GM12865 (cell line): ENCODE results near the gene ANKRD39.
"Not testable (repeated sequence)": the region's sequence is repeated elsewhere in the genome, so short reads cannot be mapped to it uniquely, and the experiment has no call there.

Source experiments
- DNase-seq: peaks from one replicate; pipeline ENCODE4 v3.0.0; 2010; ENCODE audit warnings: low read depth
- H3K4me3 ChIP-seq: 2 replicates; pipeline ENCODE4 v1.5.1; 2011; ENCODE audit warnings: mild to moderate bottlenecking, low read depth, low read length, control low read depth
- TF ChIP-seq, protein P1 (sequence below): IDR thresholded peaks from 2 replicates; pipeline ENCODE4 v1.5.1; 2011; ENCODE audit warnings: low read length, control low read depth, low read depth, inconsistent platforms; ENCODE audit not compliant: insufficient read depth; ENCODE audit errors: missing control alignments

ANKRD39 gene

DNA sequence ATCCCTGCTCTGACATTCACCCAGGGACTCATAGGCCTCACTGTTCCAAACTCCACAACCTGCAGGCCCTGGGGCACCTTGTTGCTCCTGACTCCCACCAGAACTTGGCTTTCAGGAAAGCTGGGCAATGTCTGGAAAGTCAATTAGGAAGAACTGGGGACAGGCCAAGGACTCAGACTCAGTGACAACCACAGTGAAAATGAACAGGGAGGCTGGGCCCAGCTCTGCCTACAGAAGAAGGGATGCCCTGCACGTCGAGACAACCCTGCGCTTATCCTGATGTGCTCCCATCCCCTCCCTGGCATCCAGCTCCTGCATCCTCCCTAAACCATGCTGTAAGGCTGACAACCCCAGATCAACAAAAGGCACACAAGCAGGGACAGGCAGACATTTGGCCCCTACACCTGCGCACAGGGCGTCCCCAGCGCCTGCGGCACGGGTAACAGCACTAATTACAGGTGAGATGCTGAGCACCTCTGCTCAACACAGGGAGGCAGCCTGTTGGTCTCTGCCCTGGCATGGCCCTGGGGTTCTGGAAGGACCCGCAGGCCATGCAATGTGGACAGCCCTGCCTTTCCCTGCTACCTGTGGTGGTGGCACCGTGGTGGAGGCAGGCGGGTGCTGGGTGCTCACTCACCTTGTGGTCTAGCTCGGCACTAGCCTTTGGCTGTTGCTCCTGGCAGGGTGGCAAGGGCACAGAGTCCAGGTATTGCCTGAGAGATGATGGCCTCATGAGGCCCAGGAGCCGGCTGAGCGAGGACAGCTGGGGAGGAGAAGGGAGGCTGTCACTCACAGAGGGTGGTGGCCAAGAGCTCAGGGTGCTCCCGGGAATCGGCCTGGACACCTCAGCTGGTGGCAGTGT, 35.7 kb upstream of the ANKRD39 start:
- no peak for DNase-seq
- H3K4me3 ChIP-seq: no peak overlapping the region
- TF ChIP-seq, protein P1, sequence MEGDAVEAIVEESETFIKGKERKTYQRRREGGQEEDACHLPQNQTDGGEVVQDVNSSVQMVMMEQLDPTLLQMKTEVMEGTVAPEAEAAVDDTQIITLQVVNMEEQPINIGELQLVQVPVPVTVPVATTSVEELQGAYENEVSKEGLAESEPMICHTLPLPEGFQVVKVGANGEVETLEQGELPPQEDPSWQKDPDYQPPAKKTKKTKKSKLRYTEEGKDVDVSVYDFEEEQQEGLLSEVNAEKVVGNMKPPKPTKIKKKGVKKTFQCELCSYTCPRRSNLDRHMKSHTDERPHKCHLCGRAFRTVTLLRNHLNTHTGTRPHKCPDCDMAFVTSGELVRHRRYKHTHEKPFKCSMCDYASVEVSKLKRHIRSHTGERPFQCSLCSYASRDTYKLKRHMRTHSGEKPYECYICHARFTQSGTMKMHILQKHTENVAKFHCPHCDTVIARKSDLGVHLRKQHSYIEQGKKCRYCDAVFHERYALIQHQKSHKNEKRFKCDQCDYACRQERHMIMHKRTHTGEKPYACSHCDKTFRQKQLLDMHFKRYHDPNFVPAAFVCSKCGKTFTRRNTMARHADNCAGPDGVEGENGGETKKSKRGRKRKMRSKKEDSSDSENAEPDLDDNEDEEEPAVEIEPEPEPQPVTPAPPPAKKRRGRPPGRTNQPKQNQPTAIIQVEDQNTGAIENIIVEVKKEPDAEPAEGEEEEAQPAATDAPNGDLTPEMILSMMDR: no peak

DNA sequence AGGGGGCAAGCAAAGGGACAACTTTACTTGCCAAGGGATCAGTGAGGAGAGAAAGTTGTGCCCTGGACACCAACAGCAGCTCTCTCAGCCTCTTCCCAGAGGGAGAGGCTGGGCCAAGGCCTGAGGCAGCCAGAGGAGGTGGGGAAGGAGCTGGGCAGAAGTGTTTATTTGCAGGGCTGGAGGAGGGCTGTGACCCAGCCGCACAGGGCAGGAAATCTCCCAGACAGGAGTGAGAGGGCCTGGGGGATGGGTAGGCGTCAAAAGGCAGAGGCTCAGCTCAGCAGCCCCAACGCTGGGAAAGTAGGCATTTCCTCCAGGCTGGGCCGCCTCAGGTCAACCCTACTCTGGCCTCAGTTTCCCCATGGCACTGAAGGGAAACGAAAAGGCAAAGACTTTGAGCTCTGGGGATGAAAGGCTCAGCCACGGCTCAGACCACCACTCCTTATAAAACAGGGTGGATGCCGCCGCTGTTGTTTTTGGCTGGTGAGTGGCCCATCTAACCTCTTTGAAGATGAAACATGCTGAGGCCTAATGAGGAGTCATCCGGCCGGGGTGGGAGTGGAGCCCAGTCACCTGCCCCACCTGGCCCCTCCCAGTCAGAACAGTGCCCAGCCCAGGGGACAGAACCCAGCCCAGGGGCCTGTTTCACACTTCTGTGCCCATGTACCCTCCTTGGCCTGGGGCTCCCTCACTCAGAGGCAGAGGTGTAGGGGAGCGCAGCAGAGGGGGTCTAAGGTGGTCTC, 33.9 kb upstream of the ANKRD39 start:
- no peak for DNase-seq
- TF ChIP-seq, protein P1: no peak
- H3K4me3 ChIP-seq: no peak overlapping the region

DNA sequence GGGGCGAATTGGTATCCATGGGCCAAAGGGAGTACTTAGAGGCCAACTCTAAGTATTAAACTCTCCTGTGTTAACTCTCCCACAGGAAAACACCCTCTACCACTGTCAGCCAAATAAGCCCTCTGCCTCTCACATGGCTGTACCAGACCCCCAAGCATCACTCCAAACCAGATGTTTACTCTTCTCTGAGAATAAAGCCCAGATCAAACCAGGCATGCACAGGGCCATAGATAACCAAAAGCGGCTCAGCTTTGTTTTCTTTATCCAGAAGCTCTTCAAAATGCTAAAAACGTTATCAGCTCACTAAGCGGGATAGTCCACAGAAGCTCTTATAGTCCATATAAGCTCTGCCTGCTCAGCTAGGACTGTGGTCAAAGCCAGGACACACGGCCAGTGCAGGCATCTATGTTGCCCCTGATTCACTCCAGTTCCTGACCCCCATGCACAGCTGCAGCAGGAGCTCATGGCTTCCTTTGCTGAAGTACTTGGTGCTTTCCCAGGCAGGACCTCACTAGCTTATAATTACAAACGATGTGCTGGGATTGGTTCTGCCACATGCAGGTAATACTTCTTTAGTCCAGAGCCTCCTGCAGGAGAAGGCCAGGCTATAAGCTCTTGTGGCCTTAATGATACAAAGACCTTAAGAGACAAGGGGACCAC, 33.0 kb upstream of the ANKRD39 start:
- TF ChIP-seq, protein P1: no peak
- no peak overlapping the region for H3K4me3 ChIP-seq
- no peak for DNase-seq

DNA sequence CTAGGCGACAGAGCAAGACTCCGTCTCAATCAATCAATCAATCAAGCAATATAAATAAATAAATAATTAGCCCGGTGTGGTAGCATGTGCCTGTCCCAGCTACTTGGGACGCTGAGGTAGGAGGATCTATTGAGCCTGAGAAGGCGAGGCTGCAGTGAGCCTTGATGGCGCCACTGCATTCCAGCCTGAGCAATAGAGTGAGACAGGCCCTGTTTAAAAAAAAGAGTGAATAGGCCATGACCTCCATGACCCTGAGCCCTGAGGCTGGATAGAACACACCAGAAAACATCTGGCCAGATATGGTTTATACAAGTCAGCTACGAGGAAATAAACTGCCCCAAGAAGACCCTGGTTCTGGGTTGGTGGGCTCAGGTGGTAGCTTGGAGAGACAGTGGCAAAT, 32.4 kb upstream of the ANKRD39 start:
- TF ChIP-seq, protein P1: no peak
- H3K4me3 ChIP-seq: no peak overlapping the region
- no peak for DNase-seq

DNA sequence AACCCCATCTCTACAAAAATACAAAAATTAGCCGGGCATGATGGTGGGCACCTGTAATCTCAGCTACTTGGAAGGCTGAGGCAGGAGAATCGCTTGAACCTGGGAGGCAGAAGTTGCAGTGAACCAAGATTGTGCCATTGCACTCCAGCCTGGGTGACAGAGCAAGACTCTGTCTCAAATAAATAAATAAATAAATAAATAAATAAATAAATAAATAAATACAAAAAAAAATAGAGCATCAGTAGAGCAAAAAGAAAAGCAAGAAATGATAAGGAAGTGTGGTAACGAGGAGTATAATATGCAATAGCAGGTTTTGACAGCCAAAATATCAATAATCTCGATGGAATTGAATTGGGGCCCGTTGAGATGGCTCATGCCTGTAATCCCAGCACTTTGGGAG, 31.7 kb upstream of the ANKRD39 start:
- not testable (repeated sequence) for DNase-seq, H3K4me3 ChIP-seq

DNA sequence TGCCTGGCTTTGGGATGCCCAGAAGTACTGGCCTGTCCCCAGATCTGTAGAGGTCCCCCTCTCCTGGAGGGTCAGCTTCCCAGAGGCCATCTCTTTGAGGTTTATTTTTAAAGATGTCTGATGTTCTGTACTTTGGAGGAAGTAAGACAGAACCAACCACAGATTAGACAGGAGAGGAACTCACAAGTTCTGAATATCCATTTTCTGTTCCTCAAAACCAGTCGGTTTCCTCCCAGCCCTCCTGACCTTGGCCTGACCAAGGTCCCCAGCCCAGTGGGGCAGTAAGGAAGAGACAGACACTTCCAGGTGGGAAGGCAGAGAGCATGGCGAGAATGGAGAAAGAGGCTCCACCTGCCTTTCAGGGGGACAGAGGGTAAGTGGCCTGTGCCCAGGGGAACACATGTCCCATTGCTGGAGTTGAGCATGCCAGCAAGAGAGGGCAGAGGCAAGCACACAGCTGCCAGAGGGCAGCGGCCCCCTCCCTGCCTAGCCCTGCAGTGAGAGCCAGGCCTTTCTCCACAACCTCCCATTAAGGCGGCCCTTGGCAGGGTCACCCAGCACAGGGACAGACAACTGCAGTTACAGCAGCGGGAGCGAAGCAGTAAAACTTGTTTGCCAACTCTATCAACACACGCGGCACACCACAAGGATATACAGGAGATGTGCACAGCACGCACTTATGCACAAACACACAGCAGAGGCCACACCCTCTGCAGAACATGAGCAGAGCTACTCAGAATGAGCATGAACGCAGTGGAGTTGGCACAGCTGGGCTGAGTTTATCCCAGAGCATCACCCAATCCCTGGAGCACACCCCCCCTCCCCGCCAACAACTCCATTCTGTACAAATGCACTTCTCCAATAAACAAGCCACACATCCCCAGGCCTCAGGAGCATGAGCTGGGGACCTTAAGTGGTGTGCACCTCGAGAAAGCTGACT, 30.5 kb upstream of the ANKRD39 start:
- no peak for DNase-seq
- TF ChIP-seq, protein P1: no peak
- no peak overlapping the region for H3K4me3 ChIP-seq
